Activated CD4-positive, alpha-beta T cell treated with anti-CD3 and anti-CD28 coated beads for 36 hours (primary cell): ENCODE results near the gene ZSCAN22. TPM values are rescaled to one million over a fixed set of nuclear protein-coding genes. Genes with fewer than 3 reads are reported as not detected.
"Not testable (repeated sequence)": the region's sequence is repeated elsewhere in the genome, so short reads cannot be mapped to it uniquely, and the experiment has no call there.

Experiments
- ATAC-seq: fragments of 200-7000 bp; cut with Tn5 transposase; one replicate; pipeline ENCODE4 v1.10.0; 2021; ENCODE audit warnings: mild to moderate bottlenecking, moderate library complexity
- CTCF ChIA-PET: fragments of 350-600 bp; sonication (Branson Sonifier 250); formaldehyde crosslinking; loops from one replicate; lab custom pipeline; 2021; ENCODE audit warnings: antibody characterized with exemption; lab: Charles Lee
- POLR2A ChIA-PET: fragments of 350-600 bp; sonication (Branson Sonifier 250); formaldehyde crosslinking; loops from one replicate; lab custom pipeline; 2021; ENCODE audit warnings: antibody characterized with exemption, inconsistent platforms; lab: Charles Lee
- DNase-seq: peaks from one replicate; pipeline ENCODE4 v3.0.0-alpha.2; 2020
- H3K27ac Mint-ChIP-seq: one replicate; pipeline ENCODE4 v1.8.0; 2021; ENCODE audit warnings: mixed read lengths
- H3K27me3 Mint-ChIP-seq: one replicate; pipeline ENCODE4 v1.8.0; 2021; ENCODE audit warnings: mixed read lengths
- H3K36me3 Mint-ChIP-seq: one replicate; pipeline ENCODE4 v1.8.0; 2021; ENCODE audit warnings: low read depth, mixed read lengths
- H3K4me1 Mint-ChIP-seq: one replicate; pipeline ENCODE4 v1.8.0; 2021; ENCODE audit warnings: mixed read lengths
- H3K4me3 Mint-ChIP-seq: one replicate; pipeline ENCODE4 v1.8.0; 2021; ENCODE audit warnings: mild to moderate bottlenecking, moderate library complexity, mixed read lengths
- H3K9me3 Mint-ChIP-seq: one replicate; pipeline ENCODE4 v1.8.0; 2021; ENCODE audit warnings: low read depth, mixed read lengths
- intact Hi-C, 2 experiments: fragments of 100-400 bp; cut with DNase I in 1 of 2; cut with micrococcal nuclease in 1 of 2; formaldehyde crosslinking; loops; one replicate each; pipeline versions ENCODE4 v1.14.2 to v1.15.1; 2022 to 2024; cut with DNase I, micrococcal nuclease
- total RNA-seq, 2 experiments: library from RNA; stranded (reverse); gene quantifications; one replicate each; pipeline ENCODE4 v1.2.3, GENCODE V29; 2021

ZSCAN22 gene
- total RNA-seq, 2 experiments from 2014 or later = 3.1 to 3.8 TPM

DNA sequence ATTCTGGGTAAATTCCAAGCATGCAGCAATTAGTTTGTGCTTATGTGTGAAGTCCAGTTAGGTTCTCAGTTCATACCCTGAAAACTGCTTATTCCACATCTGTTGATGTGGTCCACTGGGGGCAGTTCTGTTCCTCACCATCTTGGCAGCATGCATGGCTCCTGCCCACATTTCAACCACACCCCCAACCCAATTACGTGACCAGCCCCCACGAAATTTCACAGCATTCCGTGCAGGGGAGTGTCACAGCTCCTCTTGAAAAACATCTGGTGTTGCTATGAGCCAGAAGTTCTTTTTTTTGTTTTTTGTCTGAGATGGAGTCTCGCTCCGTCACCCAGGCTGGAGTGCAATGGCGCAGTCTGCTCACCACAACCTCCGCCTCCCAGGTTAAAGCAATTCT, 30.7 kb upstream of the ZSCAN22 start:
- intact Hi-C loops = no loop called here
- H3K9me3 Mint-ChIP-seq = peaks cover 32% of the 10 kb centered on the region
- POLR2A ChIA-PET = no interaction called here

GRCh38 chr19:58300620-58301019, 26.2 kb upstream of the ZSCAN22 start:
- peaks cover 64% of the 10 kb centered on the region for H3K36me3 Mint-ChIP-seq
- H3K27ac Mint-ChIP-seq = no peak overlapping the region
- no peak for ATAC-seq
- no peak for DNase-seq
- no peaks in the 10 kb centered on the region for H3K9me3 Mint-ChIP-seq
- H3K27me3 Mint-ChIP-seq = no peaks in the 10 kb centered on the region
- CTCF ChIA-PET = no interaction called here
- no peak overlapping the region for H3K4me3 Mint-ChIP-seq
- H3K4me1 Mint-ChIP-seq = peaks cover 13% of the 10 kb centered on the region
- intact Hi-C loops = no loop called here
- POLR2A ChIA-PET = no interaction called here

More for the DNA sequence above, 30.7 kb upstream of the ZSCAN22 start:
- CTCF ChIA-PET = interaction anchor here (0.7 kb wide), 1 partner anchor 170 kb away, joined by 3 read pairs; no protein-coding TSS in a partner anchor
- Mint-ChIP-seq H3K4me3 (no peak overlapping the region), H3K4me1 (no peaks in the 10 kb centered on the region), H3K27me3 (no peaks in the 10 kb centered on the region), H3K27ac (no peak overlapping the region), H3K36me3 (peaks cover 85% of the 10 kb centered on the region)
- ATAC-seq (no peak), DNase-seq (no peak)

DNA sequence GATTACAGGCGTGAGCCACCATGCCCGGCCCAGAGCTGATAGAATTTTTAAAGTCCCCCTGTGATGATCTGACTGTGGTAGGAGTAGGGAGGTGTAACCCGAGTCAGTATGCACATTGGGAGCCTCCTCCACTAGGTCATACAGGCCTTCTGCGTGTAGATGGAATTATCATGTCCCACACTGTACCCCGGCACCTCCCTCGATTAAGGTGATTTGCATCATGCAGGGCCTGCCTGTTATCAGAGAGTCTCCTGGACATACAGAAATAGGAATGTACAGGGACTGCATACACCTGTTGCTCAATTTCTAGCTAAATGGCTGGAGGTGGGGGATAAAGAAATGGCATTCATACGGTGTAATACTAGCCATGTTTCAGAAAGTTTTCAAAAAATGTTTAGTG, 22.5 kb upstream of the ZSCAN22 start:
- H3K27ac Mint-ChIP-seq = peak overlapping the region; percentile 100
- intact Hi-C loops = no loop called here
- no peaks in the 10 kb centered on the region for H3K9me3 Mint-ChIP-seq
- CTCF ChIA-PET = interaction anchor here (1.4 kb wide), 1 partner anchor 19 kb away, joined by 4 read pairs; no protein-coding TSS in a partner anchor
- no peaks in the 10 kb centered on the region for H3K27me3 Mint-ChIP-seq
- POLR2A ChIA-PET = no interaction called here
- ATAC-seq = no peak
- H3K4me1 Mint-ChIP-seq = peaks cover 45% of the 10 kb centered on the region
- H3K4me3 Mint-ChIP-seq = peak overlapping the region; percentile 99
- no peak for DNase-seq
- peaks cover 69% of the 10 kb centered on the region for H3K36me3 Mint-ChIP-seq

DNA sequence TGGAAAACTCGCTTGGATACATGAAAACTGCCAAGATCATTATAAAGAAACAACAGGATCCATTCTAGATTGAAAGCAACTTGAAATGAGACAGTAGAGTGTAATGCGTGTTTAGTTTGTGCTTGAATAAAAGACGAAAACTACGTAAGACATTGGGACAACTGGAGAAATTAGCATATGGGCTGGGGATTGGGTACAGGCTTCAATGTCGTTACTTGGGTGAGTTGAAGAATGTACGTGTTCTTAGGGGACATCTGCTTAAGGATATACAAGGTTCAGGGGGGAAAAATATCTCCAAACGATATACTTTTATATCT, 22.1 kb upstream of the ZSCAN22 start:
- no peak for DNase-seq
- peak overlapping the region; percentile 100 for H3K27ac Mint-ChIP-seq
- ATAC-seq = peak; percentile 4
- H3K4me3 Mint-ChIP-seq = peak overlapping the region; percentile 99
- intact Hi-C loops = loop anchor here (1.0 to 5.0 kb wide), 22 partner anchors 22 to 1992 kb away; partner anchors contain the start of genes RPS5 (in 2 of the 2), ZNF8 (in 2 of the 2), ZSCAN22 (in 2 of the 2) and MZF1 (in 1 of the 2)
- H3K36me3 Mint-ChIP-seq = peaks cover 71% of the 10 kb centered on the region
- no peaks in the 10 kb centered on the region for H3K9me3 Mint-ChIP-seq
- H3K4me1 Mint-ChIP-seq = peaks cover 49% of the 10 kb centered on the region
- H3K27me3 Mint-ChIP-seq = no peaks in the 10 kb centered on the region
- CTCF ChIA-PET = interaction anchor here (0.6 to 1.4 kb wide), 2 partner anchors 19 to 252 kb away, joined by 3 to 4 read pairs; no protein-coding TSS in a partner anchor
- POLR2A ChIA-PET = no interaction called here

DNA sequence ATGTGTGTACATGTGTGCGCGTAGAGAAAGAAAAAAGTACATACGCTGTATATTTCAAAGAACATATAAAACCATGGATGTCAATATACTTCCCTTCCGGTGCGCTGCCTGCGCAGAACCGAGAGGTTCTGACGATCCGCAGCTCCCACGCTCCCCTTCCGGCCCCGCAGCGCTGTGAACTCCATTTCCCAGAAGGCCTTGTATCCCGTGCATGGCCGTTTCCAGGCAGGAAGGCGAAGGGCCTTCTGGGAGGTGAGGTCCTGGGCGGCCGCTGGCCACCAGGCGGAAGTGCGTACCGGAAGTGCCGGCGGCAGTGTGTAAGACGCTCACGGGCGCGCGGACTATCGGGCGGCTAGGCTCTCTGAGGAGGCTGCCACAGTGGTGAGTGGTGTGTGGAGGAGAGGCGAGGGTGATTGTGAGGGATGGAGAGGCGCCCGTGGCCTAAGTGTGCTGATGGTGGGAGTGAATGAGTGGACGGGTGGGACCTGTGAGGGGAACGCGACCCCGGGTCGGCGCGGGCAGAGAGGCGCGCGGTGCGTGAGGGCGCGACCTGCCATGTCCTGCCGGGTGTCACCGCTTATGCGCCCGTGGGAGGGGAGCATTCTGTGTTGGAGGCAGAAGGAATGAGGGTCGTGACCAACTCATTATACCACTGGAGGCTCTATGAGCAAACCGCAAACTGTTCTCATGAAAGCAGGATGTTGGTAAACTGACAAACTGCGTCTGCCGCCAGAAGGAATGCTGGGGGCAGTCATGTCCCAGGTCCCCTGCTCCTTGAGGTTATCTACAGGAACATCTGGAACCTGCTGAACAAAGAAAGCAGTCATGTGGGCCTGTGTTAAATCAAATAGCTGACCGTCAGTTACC, 21.5 kb upstream of the ZSCAN22 start, which contains the start of gene ERVK3-1:
Gene ERVK3-1, plus strand, starts transcription at position 313 of the 867 bp plus-strand sequence. CDS start 6,792 bp downstream, outside the sequence.
- ATAC-seq (peak; percentile 98), DNase-seq (peak; percentile 97)
- Mint-ChIP-seq H3K27ac (peak within 1 kb of the TSS; percentile 100), H3K27me3 (no peaks in the 10 kb centered on the region), H3K4me1 (peaks cover 52% of the 10 kb centered on the region), H3K9me3 (no peaks in the 10 kb centered on the region), H3K4me3 (peak within 1 kb of the TSS; percentile 99), H3K36me3 (peaks cover 71% of the 10 kb centered on the region)
- POLR2A ChIA-PET = no interaction called here
- CTCF ChIA-PET = interaction anchor here (0.6 to 1.8 kb wide), 5 partner anchors 27 to 252 kb away, joined by 3 to 5 read pairs (median 3); no protein-coding TSS in a partner anchor
- intact Hi-C loops = loop anchor here (1.0 to 5.0 kb wide), 22 partner anchors 21 to 1993 kb away; partner anchors contain the start of genes RPS5 (in 2 of the 2), ZNF8 (in 2 of the 2), ZSCAN22 (in 2 of the 2) and MZF1 (in 1 of the 2)

- ATAC-seq = no peak
- Mint-ChIP-seq H3K9me3 (no peaks in the 10 kb centered on the region), H3K36me3 (peaks cover 69% of the 10 kb centered on the region), H3K27me3 (no peaks in the 10 kb centered on the region), H3K4me1 (peaks cover 52% of the 10 kb centered on the region), H3K27ac (peak overlapping the region; percentile 100), H3K4me3 (peak overlapping the region; percentile 99)
- intact Hi-C loops = loop anchor here (1.0 to 5.0 kb wide), 22 partner anchors 20 to 1994 kb away; partner anchors contain the start of genes RPS5 (in 2 of the 2), ZNF8 (in 2 of the 2), ZSCAN22 (in 2 of the 2) and MZF1 (in 1 of the 2)
- ChIA-PET POLR2A (no interaction called here), CTCF (interaction anchor here (0.8 to 1.8 kb wide), 3 partner anchors 28 to 201 kb away, joined by 3 to 5 read pairs (median 3); no protein-coding TSS in a partner anchor)
- peak; percentile 10 for DNase-seq
Observed at GRCh38 chr19:58305932-58306323, 20.9 kb upstream of the ZSCAN22 start.

DNA sequence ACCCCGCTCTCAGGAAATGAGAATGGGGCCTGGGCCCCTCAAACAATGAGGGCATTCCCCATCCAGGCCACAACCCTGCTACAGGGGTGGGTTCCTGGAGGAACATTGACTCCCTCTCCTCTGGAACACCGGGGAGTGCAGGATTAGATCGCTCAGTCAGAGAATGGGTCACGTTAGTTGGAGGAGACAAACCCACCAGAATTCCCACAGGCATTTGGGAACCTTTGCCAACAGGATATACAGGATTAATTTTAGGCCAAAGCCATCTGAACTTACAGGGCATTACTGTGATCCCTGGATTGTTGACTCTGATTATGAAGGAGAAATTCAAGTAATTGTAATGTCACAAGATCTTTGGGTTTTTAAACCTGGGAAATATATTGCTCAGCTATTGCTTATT, 19.1 kb upstream of the ZSCAN22 start:
- ATAC-seq = no peak
- no peak overlapping the region for H3K4me3 Mint-ChIP-seq
- intact Hi-C loops = loop anchor here (5.0 kb wide), 2 partner anchors 80 to 1995 kb away; partner anchors contain the start of genes RPS5 (in 1 of the 2) and ZSCAN5A (in 1 of the 2)
- CTCF ChIA-PET = no interaction called here
- POLR2A ChIA-PET = no interaction called here
- no peak overlapping the region for H3K27ac Mint-ChIP-seq
- no peak for DNase-seq
- H3K36me3 Mint-ChIP-seq = peaks cover 77% of the 10 kb centered on the region
- peaks cover 52% of the 10 kb centered on the region for H3K4me1 Mint-ChIP-seq
- H3K27me3 Mint-ChIP-seq = no peaks in the 10 kb centered on the region
- no peaks in the 10 kb centered on the region for H3K9me3 Mint-ChIP-seq

GRCh38 chr19:58310685-58311084, 16.1 kb upstream of the ZSCAN22 start:
- peak; percentile 40 for DNase-seq
- Mint-ChIP-seq H3K36me3 (peaks cover 86% of the 10 kb centered on the region), H3K4me1 (peaks cover 39% of the 10 kb centered on the region)
- H3K27me3 Mint-ChIP-seq, ATAC-seq, H3K4me3 Mint-ChIP-seq, H3K27ac Mint-ChIP-seq, POLR2A ChIA-PET, H3K9me3 Mint-ChIP-seq, intact Hi-C loops: not testable (repeated sequence)
- CTCF ChIA-PET = interaction anchor here (0.6 to 1.1 kb wide), 2 partner anchors 8 to 736 kb away, joined by 3 to 4 read pairs; no protein-coding TSS in a partner anchor

DNA sequence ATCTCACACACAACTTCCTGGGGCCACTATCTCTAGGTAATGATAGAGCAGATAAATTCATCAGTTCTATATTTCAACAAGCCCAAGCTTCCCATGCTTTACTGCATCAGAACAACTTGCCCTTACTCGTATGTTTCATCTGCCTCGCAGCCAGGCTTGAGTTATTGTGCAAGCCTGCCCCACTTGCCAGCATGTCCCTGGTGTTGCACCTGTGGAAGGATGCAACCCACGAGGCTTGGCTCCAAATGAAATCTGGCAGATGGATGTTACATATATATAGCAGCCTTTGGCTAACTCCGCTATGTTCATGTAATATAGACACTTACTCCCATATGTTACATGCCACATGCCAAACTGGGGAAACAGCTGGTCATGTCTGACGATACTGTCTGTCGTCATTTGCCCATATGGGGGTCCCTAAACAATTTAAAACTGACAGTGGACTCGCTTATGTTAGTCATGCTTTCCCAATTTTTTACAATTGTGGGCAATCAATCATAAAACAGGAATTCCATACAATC, 15.4 kb upstream of the ZSCAN22 start:
- ATAC-seq (no peak), DNase-seq (no peak)
- peaks cover 85% of the 10 kb centered on the region for H3K36me3 Mint-ChIP-seq
- no peaks in the 10 kb centered on the region for H3K9me3 Mint-ChIP-seq
- no peak overlapping the region for H3K27ac Mint-ChIP-seq
- H3K4me1 Mint-ChIP-seq = peaks cover 32% of the 10 kb centered on the region
- POLR2A ChIA-PET = no interaction called here
- H3K4me3 Mint-ChIP-seq = no peak overlapping the region
- CTCF ChIA-PET = interaction anchor here (0.6 to 0.7 kb wide), 3 partner anchors 24 to 736 kb away, joined by 3 read pairs; no protein-coding TSS in a partner anchor
- H3K27me3 Mint-ChIP-seq = no peaks in the 10 kb centered on the region
- intact Hi-C loops = no loop called here

DNA sequence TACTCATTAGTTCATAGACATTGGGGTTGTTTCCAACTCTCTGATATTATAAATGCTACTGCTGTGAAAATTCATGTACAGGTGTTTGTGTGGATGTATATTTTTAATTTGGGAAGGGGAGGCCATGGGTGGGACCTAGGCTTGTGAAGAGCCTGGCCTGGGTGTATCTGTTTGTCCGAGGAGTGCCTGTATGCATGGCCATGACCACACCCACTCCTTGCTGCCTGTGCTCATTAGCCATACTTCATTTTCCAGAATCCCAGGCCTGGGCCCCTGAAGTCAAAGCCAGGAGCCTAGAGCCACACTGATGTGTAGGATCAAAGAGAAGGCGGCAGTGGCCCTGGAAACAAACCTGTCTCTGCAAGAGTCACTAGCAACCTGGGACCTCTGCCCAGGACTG, 11.2 kb upstream of the ZSCAN22 start:
- Mint-ChIP-seq H3K4me1 (no peaks in the 10 kb centered on the region), H3K9me3 (no peaks in the 10 kb centered on the region), H3K36me3 (peaks cover 47% of the 10 kb centered on the region), H3K27ac (no peak overlapping the region), H3K27me3 (no peaks in the 10 kb centered on the region), H3K4me3 (no peak overlapping the region)
- ATAC-seq (no peak), DNase-seq (no peak)
- CTCF ChIA-PET = no interaction called here
- POLR2A ChIA-PET = no interaction called here
- intact Hi-C loops = no loop called here

- Mint-ChIP-seq H3K9me3 (no peaks in the 10 kb centered on the region), H3K27me3 (no peaks in the 10 kb centered on the region), H3K36me3 (peaks cover 32% of the 10 kb centered on the region), H3K27ac (no peak overlapping the region), H3K4me1 (no peaks in the 10 kb centered on the region), H3K4me3 (no peak overlapping the region)
- no peak for ATAC-seq
- intact Hi-C loops = no loop called here
- CTCF ChIA-PET = interaction anchor here (0.6 kb wide), 1 partner anchor 42 kb away, joined by 3 read pairs; no protein-coding TSS in a partner anchor
- POLR2A ChIA-PET = no interaction called here
- peak; percentile 41 for DNase-seq
Observed at GRCh38 chr19:58317476-58318072, 9.2 kb upstream of the ZSCAN22 start.
